Measurements from ENCODE around the gene PARN.

PARN gene

DNA sequence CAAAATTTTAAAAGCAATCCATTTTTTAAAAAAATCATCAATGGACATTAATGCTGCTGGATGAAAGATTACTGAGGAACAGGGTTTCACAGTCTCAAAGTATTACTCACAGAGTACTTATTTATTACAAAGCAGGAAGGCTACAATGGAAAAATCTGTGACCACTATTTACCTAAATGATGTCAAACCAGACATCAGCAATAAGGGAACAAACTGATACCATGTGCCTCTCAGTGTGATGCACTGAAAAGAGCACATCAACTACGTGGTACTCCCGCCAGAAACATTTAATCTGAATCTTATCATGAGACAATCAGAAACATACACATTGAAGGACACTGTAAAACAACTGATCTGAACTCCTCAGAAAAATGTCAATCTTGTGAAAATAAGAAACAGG is 124.2 kb downstream of the PARN start:
- Histone ChIP-seq H3K9ac (ENCODE audit: low read length) (no peak overlapping the region), H3K27ac (ENCODE audit: low read length) (no peak overlapping the region), H3K79me2 (ENCODE audit: low read length) (no peaks in the 10 kb centered on the region), H2AFZ (ENCODE audit: low read length) (no peak overlapping the region), H4K20me1 (ENCODE audit: insufficient read depth, low read length) (no peaks in the 10 kb centered on the region), H3K4me2 (ENCODE audit: low read depth, low read length) (no peak overlapping the region), H3K36me3 (replicated peaks; ENCODE audit: insufficient read depth, low read length) (no peaks in the 10 kb centered on the region), H3K9me3 (replicated peaks; ENCODE audit: insufficient read depth, low read length) (no peaks in the 10 kb centered on the region), H3K27me3 (replicated peaks; ENCODE audit: insufficient read depth, low read length) (no peaks in the 10 kb centered on the region), H3K4me3 (ENCODE audit: low read length) (no peak overlapping the region), H3K9me2 (replicated peaks; ENCODE audit: insufficient read depth, low read length) (no peaks in the 10 kb centered on the region), H3K4me1 (ENCODE audit: low read length) (peaks cover 30% of the 10 kb centered on the region), H3F3A (ENCODE audit: insufficient read depth, low read length) (peaks cover 29% of the 10 kb centered on the region)
- no peak for DNase-seq
- TF ChIP-seq, protein P1, sequence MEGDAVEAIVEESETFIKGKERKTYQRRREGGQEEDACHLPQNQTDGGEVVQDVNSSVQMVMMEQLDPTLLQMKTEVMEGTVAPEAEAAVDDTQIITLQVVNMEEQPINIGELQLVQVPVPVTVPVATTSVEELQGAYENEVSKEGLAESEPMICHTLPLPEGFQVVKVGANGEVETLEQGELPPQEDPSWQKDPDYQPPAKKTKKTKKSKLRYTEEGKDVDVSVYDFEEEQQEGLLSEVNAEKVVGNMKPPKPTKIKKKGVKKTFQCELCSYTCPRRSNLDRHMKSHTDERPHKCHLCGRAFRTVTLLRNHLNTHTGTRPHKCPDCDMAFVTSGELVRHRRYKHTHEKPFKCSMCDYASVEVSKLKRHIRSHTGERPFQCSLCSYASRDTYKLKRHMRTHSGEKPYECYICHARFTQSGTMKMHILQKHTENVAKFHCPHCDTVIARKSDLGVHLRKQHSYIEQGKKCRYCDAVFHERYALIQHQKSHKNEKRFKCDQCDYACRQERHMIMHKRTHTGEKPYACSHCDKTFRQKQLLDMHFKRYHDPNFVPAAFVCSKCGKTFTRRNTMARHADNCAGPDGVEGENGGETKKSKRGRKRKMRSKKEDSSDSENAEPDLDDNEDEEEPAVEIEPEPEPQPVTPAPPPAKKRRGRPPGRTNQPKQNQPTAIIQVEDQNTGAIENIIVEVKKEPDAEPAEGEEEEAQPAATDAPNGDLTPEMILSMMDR (IDR thresholded peaks at IDR 0.05; ENCODE audit: low read length) = no peak
- TF ChIP-seq EZH2 (optimal IDR thresholded peaks at IDR 0.05; ENCODE audit: low read depth, low read length) (no peak), EZH2phosphoT487 (IDR thresholded peaks at IDR 0.05; ENCODE audit: low read length) (no peak)

GRCh38 chr16:14502932-14503741 is 126.9 kb downstream of the PARN start:
- H3K36me3 ChIP-seq (replicated peaks; ENCODE audit: insufficient read depth, low read length) = no peaks in the 10 kb centered on the region
- peak; percentile 91 for DNase-seq
- peak overlapping the region; percentile 66 for H3K4me2 ChIP-seq (ENCODE audit: low read depth, low read length)
- H4K20me1 ChIP-seq (ENCODE audit: insufficient read depth, low read length) = no peaks in the 10 kb centered on the region
- peak overlapping the region; percentile 81 for H3K27ac ChIP-seq (ENCODE audit: low read length)
- H2AFZ ChIP-seq (ENCODE audit: low read length) = 0 out of 2 replicates have a peak overlapping the region, but pooled peaks have one; percentile 4
- H3K9ac ChIP-seq (ENCODE audit: low read length) = peak overlapping the region; percentile 40
- TF ChIP-seq, protein P1 (IDR thresholded peaks at IDR 0.05; ENCODE audit: low read length) = no peak
- no peak for TF ChIP-seq EZH2phosphoT487 (IDR thresholded peaks at IDR 0.05; ENCODE audit: low read length)
- H3K27me3 ChIP-seq (replicated peaks; ENCODE audit: insufficient read depth, low read length) = no peaks in the 10 kb centered on the region
- peaks cover 40% of the 10 kb centered on the region for H3F3A ChIP-seq (ENCODE audit: insufficient read depth, low read length)
- peak overlapping the region; percentile 18; the same call in 1 of the 2 replicates for H3K4me3 ChIP-seq (ENCODE audit: low read length)
- H3K9me2 ChIP-seq (replicated peaks; ENCODE audit: insufficient read depth, low read length) = no peaks in the 10 kb centered on the region
- H3K4me1 ChIP-seq (ENCODE audit: low read length) = peaks cover 56% of the 10 kb centered on the region
- no peaks in the 10 kb centered on the region for H3K9me3 ChIP-seq (replicated peaks; ENCODE audit: insufficient read depth, low read length)
- H3K79me2 ChIP-seq (ENCODE audit: low read length) = no peaks in the 10 kb centered on the region

DNA sequence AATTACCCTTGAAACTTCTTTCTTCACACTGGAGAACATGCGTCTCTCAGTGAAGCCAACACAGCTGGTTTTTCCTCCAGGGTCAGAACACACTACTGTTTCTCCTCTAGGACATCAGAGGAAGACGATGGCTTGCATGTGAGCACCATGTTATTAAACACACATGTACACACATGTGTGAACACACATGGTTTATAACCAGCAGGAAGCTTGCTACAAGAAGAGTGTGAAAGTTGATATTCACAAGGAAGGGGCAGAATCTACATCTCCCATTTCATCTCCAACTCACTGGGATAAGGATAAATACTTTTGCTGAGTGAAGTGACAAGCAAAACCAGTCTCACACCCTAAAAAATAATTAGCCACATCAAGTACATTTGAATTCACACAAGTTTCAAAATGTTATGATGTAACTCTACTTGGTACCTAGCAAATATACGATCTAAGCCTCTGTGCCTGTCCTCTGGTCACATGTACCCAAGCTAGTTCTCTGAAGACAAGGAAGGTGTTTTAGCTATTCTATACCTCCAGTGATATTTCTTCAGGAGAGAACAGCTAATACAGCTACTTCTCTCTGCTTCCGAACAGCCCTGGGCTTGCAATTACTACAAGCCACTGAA is 127.7 kb downstream of the PARN start:
- peak overlapping the region; percentile 40; the same call in 1 of the 2 replicates for H3K9ac ChIP-seq (ENCODE audit: low read length)
- DNase-seq = no peak
- no peaks in the 10 kb centered on the region for H3K27me3 ChIP-seq (replicated peaks; ENCODE audit: insufficient read depth, low read length)
- H3K4me1 ChIP-seq (ENCODE audit: low read length) = peaks cover 62% of the 10 kb centered on the region
- TF ChIP-seq EZH2 (optimal IDR thresholded peaks at IDR 0.05; ENCODE audit: low read depth, low read length) (no peak), EZH2phosphoT487 (IDR thresholded peaks at IDR 0.05; ENCODE audit: low read length) (no peak)
- TF ChIP-seq, protein P1 (IDR thresholded peaks at IDR 0.05; ENCODE audit: low read length) = no peak
- H3F3A ChIP-seq (ENCODE audit: insufficient read depth, low read length) = peaks cover 42% of the 10 kb centered on the region
- H4K20me1 ChIP-seq (ENCODE audit: insufficient read depth, low read length) = no peaks in the 10 kb centered on the region
- no peak overlapping the region for H2AFZ ChIP-seq (ENCODE audit: low read length)
- H3K27ac ChIP-seq (ENCODE audit: low read length) = peak overlapping the region; percentile 81; the same call in 1 of the 2 replicates
- no peaks in the 10 kb centered on the region for H3K79me2 ChIP-seq (ENCODE audit: low read length)
- peak overlapping the region; percentile 66 for H3K4me2 ChIP-seq (ENCODE audit: low read depth, low read length)
- no peaks in the 10 kb centered on the region for H3K9me2 ChIP-seq (replicated peaks; ENCODE audit: insufficient read depth, low read length)
- H3K36me3 ChIP-seq (replicated peaks; ENCODE audit: insufficient read depth, low read length) = no peaks in the 10 kb centered on the region
- no peak overlapping the region for H3K4me3 ChIP-seq (ENCODE audit: low read length)
- no peaks in the 10 kb centered on the region for H3K9me3 ChIP-seq (replicated peaks; ENCODE audit: insufficient read depth, low read length)

Data from MM.1S (cell line).